Fibroblast of peridontal ligament (primary cell): ENCODE measurements around the gene SLC9A9.

Source experiments
- DNase-seq: peaks from one replicate; pipeline ENCODE4 v3.0.0-alpha.2; 2010; ENCODE audit errors: extremely low read depth

Gene SLC9A9

DNA sequence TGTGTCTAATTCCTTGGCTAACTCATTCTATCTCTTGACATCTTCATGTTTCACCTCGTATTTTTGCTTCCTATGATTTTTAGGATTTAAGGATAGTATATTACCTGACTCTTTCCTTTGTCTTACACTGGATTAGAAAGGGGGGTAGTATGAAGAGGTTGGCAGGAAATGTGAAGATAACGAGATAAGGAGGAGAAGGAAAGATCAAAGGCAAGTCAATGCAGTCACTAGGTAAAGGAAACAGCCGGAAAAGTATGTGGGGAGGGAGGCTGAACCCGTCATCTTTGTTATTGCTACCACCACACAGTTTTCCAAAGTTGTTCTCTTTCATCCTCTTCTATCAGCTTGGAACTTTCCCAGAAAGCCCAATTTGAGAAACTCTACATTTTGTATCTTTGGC, 90.6 kb downstream of the SLC9A9 start:
- no peak for DNase-seq

DNA sequence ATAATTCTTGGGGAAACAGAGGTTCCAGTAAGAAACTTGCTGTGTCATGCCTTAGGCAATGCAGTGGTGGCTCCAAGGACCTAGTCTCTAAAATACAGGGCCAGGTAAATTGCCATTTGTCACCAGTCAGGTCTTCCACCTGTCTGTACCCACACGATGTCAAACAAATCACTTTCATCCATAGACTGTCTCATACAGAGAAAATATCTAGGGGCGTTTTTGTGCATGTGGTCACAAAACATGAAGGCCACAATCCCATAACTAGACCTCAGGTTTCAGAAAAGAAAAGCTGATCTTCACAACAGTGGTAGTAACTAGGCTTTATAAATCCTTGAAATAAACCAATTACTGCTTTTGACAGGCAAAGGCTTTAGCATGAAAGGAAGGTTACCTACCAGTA, 92.3 kb downstream of the SLC9A9 start:
- no peak for DNase-seq

DNA sequence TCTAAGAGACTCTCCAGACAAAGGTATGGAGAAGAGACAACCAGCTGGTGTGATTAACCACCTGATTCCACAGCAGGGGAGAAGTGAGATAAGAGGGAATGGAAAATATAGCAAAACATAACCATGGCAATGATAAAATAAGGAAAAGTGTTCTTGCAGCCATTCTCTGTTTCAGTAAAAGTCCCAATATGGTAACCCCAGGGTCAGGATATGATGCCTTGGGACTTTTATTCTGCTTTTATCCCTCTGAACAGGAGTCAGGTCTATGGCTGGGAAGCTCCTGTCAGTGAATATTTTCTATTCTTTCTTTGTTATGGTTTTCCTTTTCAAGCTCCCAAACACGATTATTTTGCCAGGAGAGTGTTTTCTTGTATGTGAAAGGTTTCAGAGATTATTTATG, 94.2 kb downstream of the SLC9A9 start:
- DNase-seq: no peak

DNA sequence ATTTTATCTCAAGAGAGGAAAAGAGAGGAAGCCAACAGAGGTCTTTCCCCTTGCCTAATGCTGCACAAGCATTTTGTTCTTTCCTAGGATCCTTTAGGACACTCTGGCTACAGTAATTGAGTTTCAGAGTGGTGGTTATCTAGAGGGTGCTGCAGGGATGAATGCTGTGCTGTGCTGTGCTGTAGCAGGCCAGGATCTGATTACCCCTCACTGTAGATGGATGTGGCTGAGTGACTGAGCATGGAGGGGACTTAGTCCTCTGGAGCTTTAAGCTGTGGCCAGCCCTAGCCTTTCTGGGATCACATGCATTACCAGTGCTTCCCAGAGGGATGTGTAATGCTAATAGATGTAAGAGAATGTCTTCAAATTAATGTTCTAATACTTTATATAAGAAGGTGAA, 94.8 kb downstream of the SLC9A9 start:
- DNase-seq: no peak

- DNase-seq: no peak
Observed at GRCh38 chr3:143753006-143753405, 95.3 kb downstream of the SLC9A9 start.

- no peak for DNase-seq
Observed at GRCh38 chr3:143751643-143752178, 96.6 kb downstream of the SLC9A9 start.

DNA sequence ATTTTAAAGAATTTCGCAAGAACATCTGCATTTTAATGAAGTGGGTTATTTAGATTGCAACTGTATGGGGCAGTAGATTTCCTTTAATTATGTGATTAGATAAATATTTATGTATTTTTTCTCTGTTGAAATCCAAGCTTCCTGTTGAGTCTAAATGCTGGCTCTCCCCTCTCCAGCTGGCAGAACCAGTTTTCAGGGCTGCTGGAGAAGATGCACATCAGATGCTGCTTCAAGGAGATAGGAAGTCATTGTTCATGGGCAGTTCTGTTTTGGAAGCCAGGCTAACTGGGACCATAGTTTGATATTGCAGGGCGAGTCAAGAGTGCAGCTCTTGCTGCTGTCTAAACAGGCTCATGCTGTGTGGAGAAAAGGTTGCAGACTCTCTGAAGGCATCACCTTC, 97.4 kb downstream of the SLC9A9 start:
- no peak for DNase-seq

DNA sequence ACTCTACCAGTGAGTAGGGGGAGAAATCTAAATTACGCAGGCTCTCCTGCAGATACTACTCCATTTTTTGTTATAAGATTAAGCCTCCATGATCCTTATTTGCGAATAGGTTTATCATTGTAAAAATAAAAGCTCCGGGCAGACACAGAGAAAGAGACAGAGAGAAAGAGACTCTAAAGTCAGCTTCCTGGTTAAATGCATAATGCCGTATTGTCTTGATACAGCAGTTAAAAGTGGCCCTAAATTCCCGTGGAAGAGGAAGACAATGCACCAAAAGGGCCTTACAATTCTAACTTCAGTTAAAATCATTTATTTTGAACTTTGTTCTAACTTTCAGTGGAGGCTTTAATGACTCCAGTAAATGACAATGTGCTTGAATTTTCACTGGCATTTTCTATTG, 98.3 kb downstream of the SLC9A9 start:
- DNase-seq: no peak

DNA sequence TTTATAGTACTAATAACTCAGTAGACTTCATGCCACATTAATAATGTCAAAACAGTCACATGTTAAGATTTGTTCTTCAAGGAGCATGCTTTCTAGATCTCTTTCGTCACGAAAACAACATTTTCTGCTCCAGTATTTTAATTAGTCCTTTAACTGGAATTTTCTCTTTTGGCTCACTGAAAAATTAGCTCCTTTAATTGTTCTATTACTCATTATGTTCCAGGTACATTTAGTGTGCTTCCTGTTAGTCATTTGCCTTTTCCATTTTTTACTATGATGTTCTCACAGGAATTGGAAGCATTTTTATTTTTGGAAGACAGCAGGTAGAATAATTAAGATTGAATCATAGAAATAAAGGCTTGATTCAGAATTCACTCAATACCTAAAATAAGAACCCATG, 111.2 kb downstream of the SLC9A9 start:
- DNase-seq: no peak

GRCh38 chr3:143736205-143736997, 111.9 kb downstream of the SLC9A9 start:
- DNase-seq: no peak

GRCh38 chr3:143731776-143732175, 116.5 kb downstream of the SLC9A9 start:
- no peak for DNase-seq

DNA sequence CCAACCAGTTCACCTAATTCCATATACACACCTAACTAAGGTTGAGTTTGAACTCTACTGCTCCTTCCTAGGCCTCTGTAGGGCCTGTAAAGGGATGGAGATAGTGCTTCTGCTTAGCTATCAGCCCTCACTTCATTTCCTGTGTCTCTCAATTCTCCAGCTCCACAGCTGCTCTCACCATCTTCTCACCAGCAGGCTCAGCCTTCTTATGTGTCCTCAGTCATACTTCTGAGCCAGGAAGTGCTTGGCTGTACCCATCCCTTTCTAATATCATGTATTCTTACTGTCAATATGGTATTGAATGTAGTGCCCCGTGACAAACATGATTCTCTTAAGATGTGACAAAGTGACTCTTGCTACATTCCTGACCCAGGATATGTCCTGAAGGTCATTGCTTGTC, 116.9 kb downstream of the SLC9A9 start:
- DNase-seq: no peak

DNA sequence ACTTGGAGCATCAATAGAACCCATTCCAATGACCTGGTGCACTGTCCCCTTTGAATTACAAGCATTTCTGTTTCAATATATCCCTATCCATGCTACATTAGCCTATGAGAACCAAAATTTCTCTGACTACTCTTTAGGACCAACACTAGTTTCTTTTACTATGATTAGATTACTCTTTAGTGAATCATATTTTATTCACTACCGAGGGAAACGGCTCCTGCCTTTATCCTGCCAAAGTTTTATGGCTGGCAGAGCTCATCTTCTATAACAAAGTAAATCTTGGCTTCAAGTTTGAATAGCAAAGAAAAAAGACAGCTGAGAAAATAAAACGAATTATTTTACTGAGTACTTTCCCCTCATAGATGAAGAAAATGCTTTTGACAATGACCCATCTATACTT, 120.9 kb downstream of the SLC9A9 start:
- DNase-seq: peak; percentile 42

DNA sequence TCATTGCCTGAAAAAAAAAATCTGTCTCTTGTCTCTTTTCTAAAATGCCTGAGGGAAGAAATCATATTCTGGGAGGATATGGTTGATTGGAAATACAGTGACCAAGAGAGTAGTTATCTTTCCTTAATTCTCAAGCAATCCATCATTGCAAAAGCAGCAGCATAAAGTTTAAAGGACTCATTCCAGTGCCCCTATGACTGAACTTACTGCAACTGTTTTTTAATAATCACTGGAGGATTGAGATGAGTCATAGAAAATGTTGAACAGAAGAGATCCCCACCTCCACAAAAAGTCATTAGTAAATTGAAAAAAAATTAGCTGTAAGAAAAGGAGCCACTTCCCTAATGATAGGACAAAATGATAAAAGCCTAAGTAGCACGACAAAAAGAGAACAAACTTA, 121.5 kb downstream of the SLC9A9 start:
- DNase-seq: peak; percentile 7

DNA sequence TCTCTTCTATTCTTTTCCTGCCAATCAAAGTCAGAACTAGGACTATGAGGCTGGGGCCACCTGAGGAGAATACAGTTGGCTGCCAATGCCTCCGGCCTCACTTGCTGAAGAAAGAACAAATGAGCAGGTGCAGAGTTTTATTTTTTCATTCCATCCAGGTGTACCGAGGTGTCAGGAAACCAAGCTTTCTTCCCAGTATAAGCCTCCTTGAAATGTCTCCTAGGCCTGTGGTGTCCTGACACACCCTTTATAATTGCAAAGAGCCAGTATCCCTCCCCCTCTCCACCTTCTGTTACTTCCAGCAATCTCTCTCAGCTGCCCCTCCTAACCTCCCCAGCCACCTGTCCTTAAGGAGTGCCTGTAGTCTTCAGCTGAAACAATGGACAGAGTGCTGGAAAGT, 127.9 kb downstream of the SLC9A9 start:
- DNase-seq: no peak

DNA sequence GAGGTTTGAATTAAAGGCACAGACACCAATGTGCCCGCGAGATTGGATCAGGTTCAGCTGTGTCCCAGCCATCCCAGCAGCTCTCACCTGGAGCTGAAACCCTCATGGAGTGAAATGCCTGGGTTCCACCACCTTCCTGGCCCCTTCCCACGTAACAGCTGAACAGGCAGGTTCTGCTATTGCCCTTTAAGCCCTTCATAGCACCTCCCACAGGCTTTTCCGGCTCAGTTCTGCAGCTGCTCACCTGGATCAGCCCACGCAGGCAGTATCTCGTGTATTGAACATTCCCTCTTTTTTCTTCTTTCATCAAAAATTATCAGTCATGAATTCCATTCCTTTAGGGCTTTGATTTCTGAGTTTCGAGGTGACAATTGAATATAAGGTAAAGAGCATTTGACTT, 129.8 kb downstream of the SLC9A9 start:
- DNase-seq: no peak

DNA sequence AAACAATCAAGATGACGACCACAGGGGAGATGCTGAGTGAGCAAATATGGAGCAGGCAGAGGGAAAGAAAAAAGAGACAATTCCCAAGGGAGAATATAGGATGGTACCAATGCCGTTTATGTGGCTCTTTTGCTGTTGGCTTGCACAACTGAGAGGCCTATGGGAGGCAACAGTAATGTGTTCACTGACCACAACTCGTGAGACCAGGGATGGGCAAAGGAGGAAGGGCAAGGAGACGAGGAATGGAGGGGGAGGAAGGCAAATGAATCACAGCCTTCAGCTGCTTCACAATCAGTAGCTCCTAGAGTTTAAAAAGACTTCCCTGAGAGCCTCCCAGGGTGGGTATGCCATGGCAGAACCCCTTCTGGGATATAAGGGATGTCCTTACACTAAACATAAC, 131.5 kb downstream of the SLC9A9 start:
- no peak for DNase-seq

- DNase-seq: no peak
Observed at GRCh38 chr3:143712522-143712921, 135.7 kb downstream of the SLC9A9 start.

GRCh38 chr3:143707848-143708247, 140.4 kb downstream of the SLC9A9 start:
- DNase-seq: no peak

GRCh38 chr3:143700431-143700975, 147.8 kb downstream of the SLC9A9 start:
- DNase-seq: no peak

DNA sequence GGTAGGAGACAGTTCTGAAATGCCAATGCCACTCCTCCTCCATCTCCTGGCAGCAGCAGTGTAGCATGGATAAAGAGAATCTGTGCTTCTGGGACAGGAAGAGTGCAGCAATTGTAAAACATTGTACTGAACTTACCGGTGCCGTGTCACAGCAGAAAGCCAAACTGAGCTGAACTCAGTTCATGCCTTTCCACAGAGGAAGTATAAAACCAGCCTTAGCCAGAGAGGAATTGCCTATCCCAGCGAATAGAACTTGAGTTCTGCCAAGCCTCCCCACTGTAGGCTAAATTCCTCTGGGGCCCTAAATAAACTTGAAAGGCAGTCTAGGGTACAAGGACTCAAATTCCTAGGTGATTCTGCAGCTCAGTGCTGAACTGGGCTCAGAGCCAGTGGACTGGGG, 148.8 kb downstream of the SLC9A9 start:
- no peak for DNase-seq

GRCh38 chr3:143698682-143699303, 149.5 kb downstream of the SLC9A9 start:
- DNase-seq: no peak

- no peak for DNase-seq
Observed at GRCh38 chr3:143697975-143698374, 150.3 kb downstream of the SLC9A9 start.
